Measurements from ENCODE around the gene SSH3.

The SSH3 gene

DNA sequence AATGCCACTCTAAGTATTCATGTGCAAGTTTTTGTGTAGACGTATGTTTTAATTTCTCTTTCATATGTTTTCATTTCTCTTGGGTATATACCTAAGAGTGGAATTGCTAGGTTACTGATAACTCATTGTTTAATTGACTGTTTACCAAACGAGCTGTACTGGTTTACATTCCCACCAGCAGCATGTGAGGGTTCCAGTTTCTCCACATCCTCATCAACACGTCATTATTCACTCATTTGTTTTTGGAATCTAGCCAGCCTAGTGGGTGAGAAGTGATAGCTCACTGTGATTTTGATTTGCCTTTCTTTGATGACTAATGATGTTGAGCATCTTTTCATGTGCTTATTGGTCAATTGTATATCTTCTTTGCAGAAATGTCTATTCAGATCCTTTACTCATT, 10.2 kb upstream of the SSH3 start:
- DNase-seq, result peak; percentile 42 to 86 (median 63)

DNA sequence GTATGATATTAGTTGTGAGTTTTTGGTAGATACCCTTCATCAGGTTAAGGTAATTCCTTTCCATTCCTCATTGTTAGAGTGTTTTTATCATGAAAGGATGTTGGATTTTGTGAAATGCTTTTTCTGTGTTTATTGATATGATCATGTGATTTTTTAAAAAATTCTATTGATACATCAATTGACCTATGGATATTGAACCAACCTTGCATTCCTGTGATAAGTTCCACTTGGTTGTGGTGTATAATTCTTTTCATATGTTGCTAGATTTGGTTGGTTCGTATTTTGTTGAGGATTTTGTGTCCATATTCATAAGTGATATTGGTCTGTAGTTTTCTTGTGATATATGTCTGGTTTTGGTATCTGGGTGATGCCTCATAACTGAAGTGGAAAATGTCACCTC, 7.5 kb upstream of the SSH3 start:
- no peak for DNase-seq

DNA sequence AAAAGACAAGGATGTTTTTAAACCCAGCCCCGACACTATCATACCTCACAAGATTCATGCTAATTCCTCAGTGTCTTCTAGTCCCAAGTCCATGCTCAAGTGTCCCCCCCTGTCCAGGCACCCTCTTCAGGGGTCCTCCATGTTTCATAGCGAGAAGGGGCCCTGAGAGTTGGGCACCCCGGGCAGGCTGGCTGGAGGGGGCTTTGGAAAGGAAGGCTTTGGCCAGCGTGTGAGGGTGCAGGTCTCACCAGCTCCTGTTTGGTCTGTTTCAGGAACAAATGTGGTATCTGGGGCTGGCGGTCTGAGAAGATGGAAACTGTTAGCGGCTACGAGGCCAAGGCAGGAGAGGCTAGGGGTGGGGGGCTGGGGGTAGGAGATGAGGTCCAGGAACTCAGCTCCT, 4.5 kb upstream of the SSH3 start:
- no peak for DNase-seq

DNA sequence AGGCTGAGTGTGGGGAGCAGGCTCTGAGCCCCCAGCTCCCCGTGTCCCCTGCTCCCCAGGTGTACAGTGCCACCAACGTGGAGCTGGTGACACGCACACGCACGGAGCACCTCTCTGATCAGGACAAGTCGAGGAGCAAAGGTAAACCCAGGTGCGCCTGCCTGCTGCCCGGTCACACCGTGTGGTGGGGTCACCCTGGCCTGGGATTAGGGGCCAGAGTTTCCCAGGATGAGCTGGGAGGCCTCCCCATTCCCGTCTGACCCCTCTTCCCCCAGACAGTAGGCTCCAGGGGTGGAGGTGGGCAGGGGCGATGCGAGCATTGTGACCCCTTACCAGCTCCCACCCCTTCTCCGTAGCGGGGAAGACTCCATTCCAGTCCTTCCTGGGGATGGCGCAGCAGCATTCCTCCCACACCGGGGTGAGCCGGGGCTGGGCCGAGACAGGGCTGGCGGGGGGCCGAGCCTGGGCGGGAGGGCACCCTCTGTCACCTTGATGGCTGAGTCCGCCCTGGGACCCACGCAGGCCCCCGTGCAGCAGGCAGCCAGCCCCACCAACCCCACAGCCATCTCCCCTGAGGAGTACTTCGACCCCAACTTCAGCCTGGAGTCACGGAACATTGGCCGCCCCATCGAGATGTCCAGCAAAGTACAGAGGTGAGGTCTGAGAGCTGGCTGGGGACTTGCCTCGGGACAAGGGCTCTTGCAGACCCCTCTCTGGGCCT, 3.7 kb upstream of the SSH3 start:
- no peak for DNase-seq

DNA sequence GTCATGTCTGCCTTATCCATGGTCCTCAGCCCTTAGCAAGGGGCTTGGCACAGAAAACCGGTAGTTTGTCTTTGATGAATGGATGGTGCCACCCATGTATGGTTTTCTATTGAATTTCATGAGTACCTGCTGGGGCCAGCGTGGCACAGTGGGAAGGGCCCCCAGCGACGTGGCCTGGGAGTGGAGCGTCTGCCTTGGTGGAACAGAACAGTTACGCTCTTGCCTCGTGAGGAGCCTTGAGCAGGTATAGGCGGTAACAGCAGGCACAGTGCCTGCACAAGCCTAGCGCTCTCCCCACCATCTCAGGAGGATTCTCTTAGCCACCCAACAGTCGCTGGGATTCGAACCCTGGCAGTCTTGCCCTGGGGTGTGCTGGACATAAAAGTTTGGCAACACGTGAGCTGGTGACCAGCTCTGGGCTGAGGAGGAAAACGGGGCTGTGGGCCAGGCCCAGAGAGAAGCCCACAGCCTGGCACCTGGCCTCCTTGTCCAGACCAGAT, 3.0 kb upstream of the SSH3 start:
- DNase-seq, result no peak

DNA sequence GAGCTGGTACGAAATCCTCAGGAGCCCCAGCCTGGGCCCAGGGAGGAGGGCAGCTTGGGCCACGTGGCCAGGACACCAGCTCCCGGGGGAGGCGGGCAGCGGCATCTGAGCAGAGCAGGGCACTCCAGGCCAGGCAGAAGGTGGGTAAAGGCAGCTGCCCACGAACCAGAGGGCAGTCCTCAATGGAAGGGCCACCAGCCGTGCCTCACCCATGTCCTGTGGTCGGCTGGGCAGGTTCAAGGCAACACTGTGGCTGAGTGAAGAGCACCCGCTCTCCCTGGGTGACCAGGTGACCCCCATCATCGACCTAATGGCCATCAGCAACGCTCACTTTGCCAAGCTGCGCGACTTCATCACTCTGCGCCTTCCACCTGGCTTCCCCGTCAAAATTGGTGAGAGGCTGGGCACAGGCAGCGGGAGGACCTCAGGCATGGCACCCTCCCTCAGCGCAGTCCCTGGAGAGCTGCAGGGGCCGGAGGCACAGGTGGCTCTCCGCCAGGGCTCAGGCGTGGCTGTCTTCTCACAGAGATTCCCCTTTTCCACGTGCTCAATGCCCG, 2.5 kb upstream of the SSH3 start:
- DNase-seq, result no peak

DNA sequence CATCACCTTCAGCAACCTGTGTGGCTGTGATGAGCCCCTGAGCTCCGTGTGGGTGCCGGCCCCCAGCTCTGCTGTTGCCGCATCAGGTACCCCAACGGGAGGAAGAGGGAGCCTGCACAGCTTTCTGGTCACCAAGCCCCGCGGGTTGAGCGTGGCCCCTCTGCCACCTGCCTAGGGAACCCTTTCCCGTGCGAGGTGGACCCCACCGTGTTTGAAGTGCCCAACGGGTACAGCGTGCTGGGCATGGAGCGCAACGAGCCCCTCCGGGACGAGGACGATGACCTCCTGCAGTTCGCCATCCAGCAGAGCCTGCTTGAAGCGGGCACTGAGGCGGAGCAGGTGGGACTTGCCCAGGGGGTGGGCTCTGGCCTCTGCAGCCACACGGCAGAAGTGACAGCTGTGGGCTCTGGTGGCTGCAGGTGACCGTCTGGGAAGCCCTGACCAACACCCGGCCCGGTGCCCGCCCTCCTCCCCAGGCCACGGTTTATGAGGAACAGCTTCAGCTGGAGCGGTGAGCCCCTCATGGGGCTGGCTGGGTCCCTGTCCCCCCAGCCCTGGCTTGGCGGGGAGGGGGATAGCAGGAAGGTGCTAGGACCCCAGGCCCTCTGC, 1.9 kb upstream of the SSH3 start:
- DNase-seq, result no peak

DNA sequence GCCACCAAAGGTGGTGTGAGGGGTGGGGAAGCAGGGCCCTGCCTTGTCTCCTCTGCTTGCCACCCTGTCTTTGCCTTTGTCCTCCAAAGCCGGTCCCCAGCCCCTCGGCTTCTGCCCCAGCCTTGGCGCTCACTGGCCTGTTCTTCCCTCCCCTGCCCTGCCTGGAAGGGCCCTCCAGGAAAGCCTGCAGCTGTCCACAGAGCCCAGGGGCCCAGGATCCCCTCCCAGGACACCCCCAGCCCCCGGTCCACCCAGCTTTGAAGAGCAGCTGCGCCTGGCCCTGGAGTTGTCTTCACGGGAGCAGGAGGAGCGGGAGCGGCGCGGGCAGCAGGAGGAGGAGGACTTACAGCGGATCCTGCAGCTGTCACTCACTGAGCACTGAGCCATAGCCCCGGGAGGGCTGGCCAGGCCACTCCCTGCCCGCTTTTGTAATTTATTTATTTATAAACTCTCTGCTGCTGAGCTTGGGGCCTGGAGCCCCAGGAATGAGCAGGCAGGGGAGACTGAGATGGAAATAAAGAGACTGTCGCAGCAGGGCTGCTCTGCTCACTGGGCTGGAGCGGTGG, 1.3 kb upstream of the SSH3 start:
- DNase-seq, result peak in 3 of 4 experiments; percentile 61 to 72 (median 62)

DNA sequence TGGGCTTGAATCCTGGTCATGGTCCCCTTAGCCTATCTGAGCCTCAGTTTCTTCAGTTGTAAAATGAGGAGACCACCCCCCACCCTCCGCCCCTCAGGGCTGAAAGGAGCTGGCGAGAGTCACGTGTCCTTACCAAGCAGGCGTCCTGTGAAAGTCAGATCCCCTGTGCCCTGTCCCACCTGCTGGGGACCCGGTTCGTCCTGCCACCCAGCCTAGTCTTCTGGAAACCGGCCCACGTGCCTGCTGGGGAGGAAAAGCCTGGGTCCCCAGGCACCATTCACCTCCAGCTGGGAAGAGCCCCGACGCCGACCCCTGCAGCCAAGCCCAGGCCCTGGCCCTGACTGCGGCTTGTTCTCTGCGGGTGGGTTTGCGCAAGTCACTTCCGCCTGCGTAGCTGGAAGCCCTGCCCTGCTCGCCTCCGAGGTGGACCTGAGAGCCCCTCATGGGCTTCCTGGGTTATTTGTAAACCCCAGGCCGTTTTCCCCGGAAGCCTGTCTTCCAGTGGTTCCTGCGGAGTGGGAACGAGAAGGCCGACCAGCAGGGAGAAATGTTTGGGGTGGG, 679 bp upstream of the SSH3 start:
- peak in 3 of 4 experiments; percentile 65 to 79 (median 71) for DNase-seq

DNA sequence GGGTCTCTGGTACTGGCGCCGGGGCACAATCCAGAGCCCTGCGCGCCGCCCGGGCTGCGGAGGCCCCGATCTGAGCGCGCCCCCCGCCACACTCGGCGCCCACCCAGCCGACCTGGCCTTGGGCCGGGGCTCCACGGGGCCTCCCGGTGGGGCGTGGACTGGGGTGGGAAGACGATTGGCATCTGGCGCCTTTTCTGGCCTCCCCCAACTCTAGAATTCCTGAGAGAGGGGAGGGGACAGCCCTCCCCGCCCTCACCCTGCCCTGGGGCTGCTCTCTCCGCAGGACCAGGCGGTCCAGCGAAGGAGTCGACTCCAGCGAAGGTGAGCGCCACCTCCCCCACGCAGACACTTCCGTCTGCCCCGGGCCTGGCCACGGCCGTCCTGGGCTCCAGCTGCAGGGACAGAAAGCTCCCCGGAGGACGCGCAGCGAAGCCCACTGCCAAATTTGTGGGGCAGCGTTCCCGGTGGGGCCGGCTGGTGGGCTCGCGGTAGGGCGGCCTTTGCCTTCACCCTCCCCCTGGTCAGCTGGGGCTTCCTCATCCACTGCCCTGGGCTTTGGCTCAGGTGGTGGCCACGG, 593 bp downstream of the SSH3 start:
- DNase-seq, result peak in 3 of 4 experiments; percentile 29 to 50 (median 36)

DNA sequence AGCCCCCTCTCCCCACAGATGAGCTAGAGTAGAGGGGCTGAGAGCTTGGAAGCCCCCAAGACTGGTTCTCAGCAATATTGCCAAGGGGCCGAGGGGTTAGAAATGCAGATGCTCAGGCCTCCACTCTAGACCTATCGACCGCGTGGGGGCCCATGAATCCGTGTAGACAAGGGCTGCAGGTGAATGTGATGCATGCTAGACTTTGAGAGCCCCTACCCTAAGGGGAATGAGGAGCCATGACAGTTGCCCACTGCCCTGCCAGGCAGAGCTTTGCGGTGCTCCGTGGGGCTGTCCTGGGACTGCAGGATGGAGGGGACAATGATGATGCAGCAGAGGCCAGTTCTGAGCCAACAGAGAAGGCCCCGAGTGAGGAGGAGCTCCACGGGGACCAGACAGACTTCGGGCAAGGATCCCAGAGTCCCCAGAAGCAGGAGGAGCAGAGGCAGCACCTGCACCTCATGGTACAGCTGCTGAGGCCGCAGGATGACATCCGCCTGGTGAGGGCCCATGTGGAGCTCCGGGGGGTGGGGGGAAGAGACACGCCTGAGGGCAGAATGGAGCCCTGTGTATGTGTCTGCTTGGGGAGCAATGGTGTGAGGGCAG, 1.3 kb downstream of the SSH3 start:
- peak in 1 of 4 experiments; percentile 1 for DNase-seq

DNA sequence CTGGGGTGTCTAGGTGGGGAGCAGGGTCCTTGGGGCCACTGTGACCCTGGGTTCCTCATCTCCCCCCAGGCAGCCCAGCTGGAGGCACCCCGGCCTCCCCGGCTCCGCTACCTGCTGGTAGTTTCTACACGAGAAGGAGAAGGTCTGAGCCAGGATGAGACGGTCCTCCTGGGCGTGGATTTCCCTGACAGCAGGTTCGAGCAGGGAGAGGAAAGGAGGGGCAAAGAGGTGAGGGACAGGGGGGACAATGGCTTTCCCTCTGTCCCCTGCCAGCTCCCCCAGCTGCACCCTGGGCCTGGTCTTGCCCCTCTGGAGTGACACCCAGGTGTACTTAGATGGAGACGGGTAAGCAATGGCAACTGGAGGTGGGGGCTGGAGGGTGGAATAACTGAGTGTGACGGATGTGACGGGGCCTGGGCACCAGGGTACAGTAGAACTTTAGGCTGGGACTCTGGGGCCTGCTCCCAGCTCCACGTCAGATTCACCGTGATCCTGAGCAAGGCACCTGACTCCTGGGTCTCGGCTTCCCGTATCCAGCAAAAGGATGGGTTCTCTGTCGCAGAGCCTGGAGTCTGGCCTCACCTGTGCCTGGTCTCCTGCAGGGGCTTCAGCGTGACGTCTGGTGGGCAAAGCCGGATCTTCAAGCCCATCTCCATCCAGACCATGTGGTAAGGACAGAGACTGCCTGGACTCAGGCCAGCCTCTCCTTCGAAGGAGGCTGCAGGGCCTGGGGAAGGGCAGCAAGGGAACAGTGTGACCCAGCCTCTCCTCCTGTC, 3.6 kb downstream of the SSH3 start:
- peak in 1 of 4 experiments; percentile 2 for DNase-seq

DNA sequence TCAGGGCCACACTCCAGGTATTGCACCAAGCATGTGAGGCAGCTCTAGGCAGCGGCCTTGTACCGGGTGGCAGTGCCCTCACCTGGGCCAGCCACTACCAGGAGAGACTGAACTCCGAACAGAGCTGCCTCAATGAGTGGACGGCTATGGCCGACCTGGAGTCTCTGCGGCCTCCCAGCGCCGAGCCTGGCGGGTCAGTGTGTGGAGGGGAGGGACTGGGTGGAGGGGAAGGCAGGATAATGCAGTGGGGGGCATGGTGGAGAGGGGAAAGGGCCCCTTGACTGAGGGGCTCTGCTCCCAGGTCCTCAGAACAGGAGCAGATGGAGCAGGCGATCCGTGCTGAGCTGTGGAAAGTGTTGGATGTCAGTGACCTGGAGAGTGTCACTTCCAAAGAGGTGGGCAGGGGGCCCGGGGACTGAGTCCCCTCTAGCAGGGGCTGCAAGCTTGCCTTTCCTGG, 4.2 kb downstream of the SSH3 start:
- DNase-seq, result peak in 1 of 4 experiments; percentile 1

DNA sequence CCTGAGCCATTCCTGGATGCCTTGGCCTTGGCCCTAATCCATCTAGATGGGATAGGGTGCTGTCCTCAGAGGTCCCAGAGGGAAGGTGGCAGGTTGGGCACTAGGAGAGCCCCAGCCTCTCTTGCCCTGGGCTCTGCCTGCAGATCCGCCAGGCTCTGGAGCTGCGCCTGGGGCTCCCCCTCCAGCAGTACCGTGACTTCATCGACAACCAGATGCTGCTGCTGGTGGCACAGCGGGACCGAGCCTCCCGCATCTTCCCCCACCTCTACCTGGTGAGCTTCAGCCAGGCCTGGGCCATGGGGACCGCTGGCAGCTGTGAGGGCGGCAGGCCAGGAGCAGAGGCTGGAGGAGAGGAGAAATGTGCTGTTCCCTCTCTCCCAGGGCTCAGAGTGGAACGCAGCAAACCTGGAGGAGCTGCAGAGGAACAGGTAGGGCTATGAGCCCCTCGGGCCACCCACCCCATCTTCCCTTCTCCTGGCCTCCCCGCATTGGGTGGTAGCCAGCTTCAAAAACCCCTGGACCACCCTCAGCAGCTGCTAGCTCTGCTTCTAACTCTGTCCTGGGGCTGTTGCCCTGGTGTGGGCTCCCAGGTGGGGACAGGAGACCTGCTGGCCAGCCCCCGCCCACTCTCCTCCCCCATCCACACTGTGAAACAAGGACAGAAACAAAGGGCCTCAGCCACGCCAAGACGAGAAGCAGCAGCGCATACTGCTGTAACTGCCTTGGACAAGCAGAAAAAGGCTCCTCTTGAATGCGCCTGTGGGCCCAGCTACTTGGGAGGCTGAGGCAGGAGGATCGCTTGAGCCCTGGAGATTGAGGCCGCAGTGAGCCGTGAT, 4.9 kb downstream of the SSH3 start:
- DNase-seq, result peak in 1 of 4 experiments; percentile 2

DNA sequence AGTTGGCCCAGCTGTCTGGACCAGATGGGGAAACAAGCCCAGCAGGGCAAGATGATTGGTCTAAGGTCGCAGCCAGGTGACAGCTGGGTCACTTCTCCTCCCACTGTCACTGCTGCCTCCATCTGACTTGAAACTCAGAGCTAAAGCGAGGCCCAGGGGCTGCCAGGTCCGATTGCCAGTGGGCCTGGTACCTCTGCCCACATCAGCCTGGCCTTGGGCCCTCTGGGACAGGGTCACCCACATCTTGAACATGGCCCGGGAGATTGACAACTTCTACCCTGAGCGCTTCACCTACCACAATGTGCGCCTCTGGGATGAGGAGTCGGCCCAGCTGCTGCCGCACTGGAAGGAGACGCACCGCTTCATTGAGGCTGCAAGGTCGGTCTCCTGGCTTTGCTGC, 5.8 kb downstream of the SSH3 start:
- no peak for DNase-seq

DNA sequence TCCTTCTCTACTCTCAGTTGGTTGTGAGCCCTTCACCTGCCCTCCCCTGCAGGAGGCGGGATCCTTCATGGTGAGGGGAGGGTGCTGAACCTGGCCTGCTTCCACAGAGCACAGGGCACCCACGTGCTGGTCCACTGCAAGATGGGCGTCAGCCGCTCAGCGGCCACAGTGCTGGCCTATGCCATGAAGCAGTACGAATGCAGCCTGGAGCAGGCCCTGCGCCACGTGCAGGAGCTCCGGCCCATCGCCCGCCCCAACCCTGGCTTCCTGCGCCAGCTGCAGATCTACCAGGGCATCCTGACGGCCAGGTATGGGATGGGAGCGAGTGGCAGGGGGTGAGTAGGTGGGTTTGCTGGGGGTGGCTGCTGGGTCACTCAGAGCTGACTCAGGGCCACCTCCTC, 6.3 kb downstream of the SSH3 start:
- DNase-seq, result no peak

DNA sequence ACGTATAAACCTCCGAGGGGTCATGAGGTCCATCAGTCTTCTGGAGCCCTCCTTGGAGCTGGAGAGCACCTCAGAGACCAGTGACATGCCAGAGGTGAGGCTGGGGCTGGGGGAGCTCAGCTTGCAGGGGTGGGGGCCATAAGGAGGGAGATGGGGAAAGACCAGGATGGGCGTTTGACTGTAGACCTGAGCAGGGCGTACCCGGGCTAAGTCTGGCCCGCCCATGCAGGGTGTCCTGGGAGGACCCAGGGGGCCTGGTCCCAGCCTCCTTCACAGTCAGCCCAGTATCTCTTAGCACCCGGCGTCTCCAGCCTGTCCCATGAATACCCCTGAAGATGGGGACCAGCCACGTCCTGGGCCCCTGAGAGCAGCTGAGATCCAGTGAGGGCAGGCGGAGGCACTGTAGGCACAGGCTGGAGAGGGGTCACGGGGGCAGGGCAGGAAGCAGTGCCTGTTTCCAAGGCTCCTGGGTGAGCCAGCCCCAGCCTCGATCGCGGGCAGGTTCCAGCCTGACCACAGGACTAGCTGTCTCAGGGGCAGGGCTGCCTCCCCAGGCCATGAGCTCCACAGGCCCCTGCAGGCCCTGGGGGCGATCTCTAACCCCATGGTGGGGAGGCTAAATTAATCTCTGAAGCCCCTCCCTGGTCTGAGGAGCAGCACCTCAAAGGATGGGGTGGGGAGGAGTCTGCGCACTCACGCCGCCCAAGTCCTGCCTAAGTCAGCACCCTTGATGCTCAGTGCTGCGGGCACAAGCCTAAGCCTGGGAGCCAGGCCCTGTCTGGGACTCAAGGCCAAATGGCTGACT, 7.1 kb downstream of the SSH3 start:
- DNase-seq, result no peak

DNA sequence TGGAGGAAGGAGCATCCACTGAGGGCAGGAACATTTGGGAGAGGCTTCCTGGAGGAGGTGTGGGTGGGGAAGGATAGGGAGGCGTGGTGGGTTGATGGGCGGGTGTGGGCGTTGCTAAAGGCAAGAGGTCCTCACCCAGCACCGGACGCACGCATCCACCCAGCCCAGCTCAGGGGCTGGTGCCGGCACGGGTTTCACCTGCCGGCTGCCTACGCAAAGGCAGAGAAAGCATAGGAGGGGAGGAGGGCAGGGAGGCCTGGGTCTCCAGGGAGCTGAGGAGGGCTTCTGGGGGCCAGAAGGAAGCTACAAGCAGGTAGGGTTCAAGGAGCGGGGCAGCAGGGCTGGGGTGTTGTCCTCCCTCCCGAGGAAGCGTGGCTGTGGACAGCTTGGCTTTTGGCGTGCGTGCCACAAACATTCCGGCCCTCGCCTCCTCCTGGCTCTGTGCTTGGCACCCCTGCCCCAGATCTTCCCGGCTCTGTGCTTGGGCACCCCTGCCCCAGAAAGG, 7.8 kb downstream of the SSH3 start:
- DNase-seq, result no peak

DNA sequence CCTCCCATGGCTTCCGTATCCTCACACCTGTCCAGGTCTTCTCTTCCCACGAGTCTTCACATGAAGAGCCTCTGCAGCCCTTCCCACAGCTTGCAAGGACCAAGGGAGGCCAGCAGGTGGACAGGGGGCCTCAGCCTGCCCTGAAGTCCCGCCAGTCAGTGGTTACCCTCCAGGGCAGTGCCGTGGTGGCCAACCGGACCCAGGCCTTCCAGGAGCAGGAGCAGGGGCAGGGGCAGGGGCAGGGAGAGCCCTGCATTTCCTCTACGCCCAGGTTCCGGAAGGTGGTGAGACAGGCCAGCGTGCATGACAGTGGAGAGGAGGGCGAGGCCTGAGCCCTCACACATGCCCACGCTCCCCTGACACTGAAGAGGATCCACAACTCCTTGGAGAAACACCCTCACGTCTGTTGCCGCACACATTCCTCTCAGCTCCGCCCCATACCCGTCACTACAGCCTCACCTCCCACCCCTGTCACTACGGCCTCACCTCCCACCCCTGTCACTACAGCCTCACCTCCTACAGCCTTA, 8.3 kb downstream of the SSH3 start:
- DNase-seq, result no peak
